HepG2 (cell line): ENCODE results near the gene RAB1B.

Experiments used
- CEBPB ChIP-seq: IDR thresholded peaks from 2 replicates; pipeline ENCODE4 v1.6.1; 2011; ENCODE audit warnings: low read depth, low read length, improper control_type of control experiment, borderline replicate concordance
- CTCF ChIP-seq: sonication (generic); formaldehyde crosslinking; IDR thresholded peaks from 2 replicates; pipeline ENCODE4 v1.5.0; 2020; ENCODE audit warnings: mild to moderate bottlenecking, missing genetic modification reagents, moderate library complexity

GRCh38 chr11:66243782-66244535 lies 24.5 kb upstream of the RAB1B start:
- TF ChIP-seq CTCF (CRISPR knock-in tag): no peak
- no peak for TF ChIP-seq CEBPB
